Cardiac muscle cell (in vitro differentiated cells and primary cell): ENCODE measurements around the gene HDAC3. TPM values are rescaled to one million over a fixed set of nuclear protein-coding genes. Genes with fewer than 3 reads are reported as not detected.

ENCODE experiments used
- DNase-seq, 2 donors: peaks; one replicate each; pipeline versions ENCODE4 v3.0.0 to v3.0.0-alpha.2; 2010 to 2017; ENCODE audit warnings: low read depth in 1 of 2, low spot score in 1 of 2
- H3K27ac ChIP-seq: fragments of 200-600 bp; sonication (generic); 2 replicates; pipeline ENCODE4 v1.5.1; 2016
- H3K27me3 ChIP-seq: fragments of 200-600 bp; sonication (generic); 2 replicates; pipeline ENCODE4 v1.6.0; 2016; ENCODE audit warnings: control low read depth
- H3K36me3 ChIP-seq: fragments of 200-600 bp; sonication (generic); 2 replicates; pipeline ENCODE4 v1.5.1; 2016; ENCODE audit warnings: control low read depth
- H3K4me1 ChIP-seq: fragments of 200-600 bp; sonication (generic); 2 replicates; pipeline ENCODE4 v1.8.1; 2017; ENCODE audit warnings: low read depth, mild to moderate bottlenecking, mixed run types
- H3K4me3 ChIP-seq: fragments of 200-600 bp; sonication (generic); 2 replicates; pipeline ENCODE4 v1.5.1; 2016; ENCODE audit warnings: mild to moderate bottlenecking
- H3K9me3 ChIP-seq: fragments of 200-600 bp; sonication (generic); 2 replicates; pipeline ENCODE4 v1.5.1; 2017; ENCODE audit warnings: low read depth, mild to moderate bottlenecking, control low read depth
- CTCF ChIP-seq: IDR thresholded peaks from 2 replicates; pipeline ENCODE4 v1.5.1; 2012; ENCODE audit warnings: low read depth, mild to moderate bottlenecking, low read length
- polyA plus RNA-seq: library from polyadenylated mRNA; unstranded; fragments of >200 nt; fragmentation: Nextera tagmentation; extraction: Ambion mirVana; gene quantifications from 2 replicates; pipeline ENCODE4 v1.2.1, GENCODE V29; 2016
- total RNA-seq: library from RNA; depleted of rRNA; stranded (reverse); fragments of >200 nt; gene quantifications from 2 replicates; pipeline ENCODE4 v1.2.3, GENCODE V29; 2016

HDAC3 gene
- total and polyA plus RNA-seq, 2 experiments from 2014 or later = 78.3 to 117 TPM

GRCh38 chr5:141680751-141681201, 44.1 kb upstream of the HDAC3 start:
- TF ChIP-seq CTCF = no peak
- H3K27me3 ChIP-seq = no peaks in the 10 kb centered on the region
- no peak overlapping the region for H3K27ac ChIP-seq
- peaks cover 13% of the 10 kb centered on the region for H3K4me1 ChIP-seq
- H3K9me3 ChIP-seq = no peaks in the 10 kb centered on the region
- peak in 1 of 2 donors; percentile 74 for DNase-seq
- no peak overlapping the region for H3K4me3 ChIP-seq
- H3K36me3 ChIP-seq = no peaks in the 10 kb centered on the region

- DNase-seq = no peak
- Histone ChIP-seq H3K36me3 (no peaks in the 10 kb centered on the region), H3K27ac (no peak overlapping the region), H3K4me1 (peaks cover 13% of the 10 kb centered on the region), H3K27me3 (no peaks in the 10 kb centered on the region), H3K4me3 (no peak overlapping the region), H3K9me3 (no peaks in the 10 kb centered on the region)
- no peak for TF ChIP-seq CTCF
These were observed 43.5 kb upstream of the HDAC3 start for GRCh38 chr5:141680178-141680577.

GRCh38 chr5:141677415-141677814, 40.8 kb upstream of the HDAC3 start:
- Histone ChIP-seq H3K36me3 (no peaks in the 10 kb centered on the region), H3K9me3 (no peaks in the 10 kb centered on the region), H3K27me3 (no peaks in the 10 kb centered on the region), H3K4me3 (no peak overlapping the region), H3K4me1 (peaks cover 11% of the 10 kb centered on the region), H3K27ac (no peak overlapping the region)
- DNase-seq = peak in 1 of 2 donors; percentile 42
- peak; percentile 35 for TF ChIP-seq CTCF

GRCh38 chr5:141675672-141676071, 39.0 kb upstream of the HDAC3 start:
- Histone ChIP-seq H3K9me3 (no peaks in the 10 kb centered on the region), H3K36me3 (no peaks in the 10 kb centered on the region), H3K4me3 (no peak overlapping the region), H3K27ac (no peak overlapping the region), H3K4me1 (peaks cover 8% of the 10 kb centered on the region), H3K27me3 (no peaks in the 10 kb centered on the region)
- DNase-seq = no peak
- no peak for TF ChIP-seq CTCF

- Histone ChIP-seq H3K9me3 (no peaks in the 10 kb centered on the region), H3K27me3 (no peaks in the 10 kb centered on the region), H3K4me1 (peaks cover 8% of the 10 kb centered on the region), H3K27ac (no peak overlapping the region), H3K36me3 (no peaks in the 10 kb centered on the region), H3K4me3 (no peak overlapping the region)
- no peak for DNase-seq
- TF ChIP-seq CTCF = no peak
These were observed 38.1 kb upstream of the HDAC3 start for GRCh38 chr5:141674747-141675146.
